Urinary bladder (tissue), 2 donors: ENCODE measurements around the gene PCDHA10. TPM values are rescaled to one million over a fixed set of nuclear protein-coding genes. Genes with fewer than 3 reads are reported as not detected.

Source experiments
- polyA plus RNA-seq: library from polyadenylated mRNA; stranded (reverse); fragments of 200-250 nt; gene quantifications from one replicate; pipeline ENCODE4 v1.2.3, GENCODE V29; 2013
- total RNA-seq: library from RNA; depleted of rRNA; stranded (reverse); fragments of >200 nt; gene quantifications from one replicate; pipeline ENCODE4 v1.2.3, GENCODE V29; 2014
- donor health status: healthy.

The PCDHA10 gene
- total and polyA plus RNA-seq, 2 donors: 0.13 to 1.1 TPM

Other genes with a start within 250 kb of the PCDHA10 start
- gene CD14, start 222.7 kb upstream of the PCDHA10 start, total RNA-seq: 57.6 TPM
- gene CD14, start 222.7 kb upstream of the PCDHA10 start, polyA plus RNA-seq: 60.6 TPM
- gene TMCO6, start 216.4 kb upstream of the PCDHA10 start, total RNA-seq: 12.2 TPM
- gene TMCO6, start 216.4 kb upstream of the PCDHA10 start, polyA plus RNA-seq: 22.3 TPM
- 34.7 TPM for gene NDUFA2, start 208.3 kb upstream of the PCDHA10 start, total RNA-seq
- 117 TPM for gene NDUFA2, start 208.3 kb upstream of the PCDHA10 start, polyA plus RNA-seq
- gene IK, start 208.1 kb upstream of the PCDHA10 start, total RNA-seq: 58.7 TPM
- gene IK, start 208.1 kb upstream of the PCDHA10 start, polyA plus RNA-seq: 113 TPM
- gene WDR55, start 191.0 kb upstream of the PCDHA10 start, total RNA-seq: 12.7 TPM
- 13.5 TPM for gene WDR55, start 191.0 kb upstream of the PCDHA10 start, polyA plus RNA-seq
- gene DND1, start 182.3 kb upstream of the PCDHA10 start, total RNA-seq: not detected
- 0.96 TPM for gene DND1, start 182.3 kb upstream of the PCDHA10 start, polyA plus RNA-seq
- gene HARS1, start 164.5 kb upstream of the PCDHA10 start, total RNA-seq: 31.9 TPM
- gene HARS1, start 164.5 kb upstream of the PCDHA10 start, polyA plus RNA-seq: 50.5 TPM
- 28.1 TPM for gene HARS2, start 164.4 kb upstream of the PCDHA10 start, total RNA-seq
- 24.9 TPM for gene HARS2, start 164.4 kb upstream of the PCDHA10 start, polyA plus RNA-seq
- 25.9 TPM for gene ZMAT2, start 155.4 kb upstream of the PCDHA10 start, total RNA-seq
- gene ZMAT2, start 155.4 kb upstream of the PCDHA10 start, polyA plus RNA-seq: 74.1 TPM
- 0.21 TPM for gene PCDHA1, start 69.8 kb upstream of the PCDHA10 start, total RNA-seq
- gene PCDHA1, start 69.8 kb upstream of the PCDHA10 start, polyA plus RNA-seq: 0.03 TPM
- 0.37 TPM for gene PCDHA2, start 61.0 kb upstream of the PCDHA10 start, total RNA-seq
- 0.08 TPM for gene PCDHA2, start 61.0 kb upstream of the PCDHA10 start, polyA plus RNA-seq
- 0.63 TPM for gene PCDHA3, start 54.8 kb upstream of the PCDHA10 start, total RNA-seq
- 0.41 TPM for gene PCDHA3, start 54.8 kb upstream of the PCDHA10 start, polyA plus RNA-seq
- gene PCDHA4, start 48.8 kb upstream of the PCDHA10 start, total RNA-seq: 1.1 TPM
- gene PCDHA4, start 48.8 kb upstream of the PCDHA10 start, polyA plus RNA-seq: 0.28 TPM
- 0.69 TPM for gene PCDHA5, start 34.3 kb upstream of the PCDHA10 start, total RNA-seq
- 0.05 TPM for gene PCDHA5, start 34.3 kb upstream of the PCDHA10 start, polyA plus RNA-seq
- 0.95 TPM for gene PCDHA6, start 27.9 kb upstream of the PCDHA10 start, total RNA-seq
- 0.22 TPM for gene PCDHA6, start 27.9 kb upstream of the PCDHA10 start, polyA plus RNA-seq
- gene PCDHA7, start 21.6 kb upstream of the PCDHA10 start, total RNA-seq: 0.26 TPM
- 0.14 TPM for gene PCDHA7, start 21.6 kb upstream of the PCDHA10 start, polyA plus RNA-seq
- gene PCDHA8, start 14.7 kb upstream of the PCDHA10 start, total RNA-seq: 0.21 TPM
- 0.06 TPM for gene PCDHA8, start 14.7 kb upstream of the PCDHA10 start, polyA plus RNA-seq
- gene PCDHA9, start 7.5 kb upstream of the PCDHA10 start, total RNA-seq: 0.90 TPM
- gene PCDHA9, start 7.5 kb upstream of the PCDHA10 start, polyA plus RNA-seq: 0.03 TPM
- 1.6 TPM for gene PCDHA11, start 13.1 kb downstream of the PCDHA10 start, total RNA-seq
- 0.06 TPM for gene PCDHA11, start 13.1 kb downstream of the PCDHA10 start, polyA plus RNA-seq
- gene PCDHA12, start 19.4 kb downstream of the PCDHA10 start, total RNA-seq: 0.90 TPM
- 0.03 TPM for gene PCDHA12, start 19.4 kb downstream of the PCDHA10 start, polyA plus RNA-seq
- 0.74 TPM for gene PCDHA13, start 26.2 kb downstream of the PCDHA10 start, total RNA-seq
- 0.18 TPM for gene PCDHA13, start 26.2 kb downstream of the PCDHA10 start, polyA plus RNA-seq
- gene PCDHAC1, start 70.4 kb downstream of the PCDHA10 start, total RNA-seq: 1.5 TPM
- 0.13 TPM for gene PCDHAC1, start 70.4 kb downstream of the PCDHA10 start, polyA plus RNA-seq
- 3.0 TPM for gene PCDHAC2, start 110.6 kb downstream of the PCDHA10 start, total RNA-seq
- gene PCDHAC2, start 110.6 kb downstream of the PCDHA10 start, polyA plus RNA-seq: 0.67 TPM
- 0.16 TPM for gene PCDHB1, start 195.5 kb downstream of the PCDHA10 start, total RNA-seq
- gene PCDHB1, start 195.5 kb downstream of the PCDHA10 start, polyA plus RNA-seq: 0.01 TPM
- 3.4 TPM for gene PCDHB2, start 238.7 kb downstream of the PCDHA10 start, total RNA-seq
- gene PCDHB2, start 238.7 kb downstream of the PCDHA10 start, polyA plus RNA-seq: 3.4 TPM
- 4.6 TPM for gene PCDHB3, start 244.6 kb downstream of the PCDHA10 start, total RNA-seq
- gene PCDHB3, start 244.6 kb downstream of the PCDHA10 start, polyA plus RNA-seq: 1.3 TPM